NCI-H748 (cell line): Measurements from ENCODE around the gene SERPINA5.

Experiments used
- DNase-seq: peaks from one replicate; lab custom pipeline; 2025; ENCODE audit not compliant: unreplicated experiment; lab: John Stamatoyannopoulos, UW

Gene SERPINA5, protein sequence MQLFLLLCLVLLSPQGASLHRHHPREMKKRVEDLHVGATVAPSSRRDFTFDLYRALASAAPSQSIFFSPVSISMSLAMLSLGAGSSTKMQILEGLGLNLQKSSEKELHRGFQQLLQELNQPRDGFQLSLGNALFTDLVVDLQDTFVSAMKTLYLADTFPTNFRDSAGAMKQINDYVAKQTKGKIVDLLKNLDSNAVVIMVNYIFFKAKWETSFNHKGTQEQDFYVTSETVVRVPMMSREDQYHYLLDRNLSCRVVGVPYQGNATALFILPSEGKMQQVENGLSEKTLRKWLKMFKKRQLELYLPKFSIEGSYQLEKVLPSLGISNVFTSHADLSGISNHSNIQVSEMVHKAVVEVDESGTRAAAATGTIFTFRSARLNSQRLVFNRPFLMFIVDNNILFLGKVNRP

DNA sequence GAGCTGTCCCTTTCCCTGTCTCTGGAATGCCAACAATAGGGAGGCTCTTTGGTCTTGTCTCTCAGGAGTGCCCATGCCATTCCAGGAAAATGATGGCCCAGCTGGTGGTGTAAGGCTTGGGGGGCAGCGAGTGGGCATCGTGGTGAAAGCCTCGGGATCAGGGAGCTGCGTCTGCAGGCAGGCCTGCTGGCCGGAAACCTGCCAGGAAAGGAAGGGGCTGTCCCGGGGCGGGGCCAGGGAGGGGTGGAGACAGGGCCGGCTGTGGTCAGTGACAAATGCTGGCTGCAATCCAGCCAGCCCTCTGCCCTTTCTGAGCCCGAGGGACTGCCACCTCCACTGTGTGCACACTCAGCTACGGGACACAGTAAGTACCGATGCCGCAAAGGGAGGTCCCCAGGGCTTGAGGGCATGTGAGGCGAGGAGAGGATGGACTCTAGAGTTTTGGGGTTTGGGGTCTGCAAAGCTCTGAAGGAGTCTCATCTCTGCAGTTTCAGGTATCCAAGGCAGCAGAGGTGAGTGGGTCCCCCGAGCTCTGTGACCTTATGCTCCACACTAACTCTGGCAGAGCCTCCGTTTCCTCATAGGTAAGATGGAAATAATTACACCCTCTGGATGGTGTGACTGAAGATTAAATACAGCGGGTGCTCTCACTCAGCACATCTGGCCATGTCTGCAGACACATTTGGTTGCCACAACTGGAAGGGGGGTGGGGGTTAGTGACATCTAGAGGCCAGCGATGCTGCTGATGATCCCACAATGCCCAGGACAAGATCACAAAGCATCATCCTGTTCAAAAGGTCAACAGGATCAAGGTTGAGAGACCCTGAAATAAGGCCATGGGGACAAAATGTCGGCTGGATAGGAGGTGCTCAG lies at the start of gene SERPINA5:
TSS of gene SERPINA5 (plus strand) at position 300 of the 873 bp plus-strand sequence. CDS start 5,937 bp downstream, outside the sequence.
- peak; percentile 41 for DNase-seq

DNA sequence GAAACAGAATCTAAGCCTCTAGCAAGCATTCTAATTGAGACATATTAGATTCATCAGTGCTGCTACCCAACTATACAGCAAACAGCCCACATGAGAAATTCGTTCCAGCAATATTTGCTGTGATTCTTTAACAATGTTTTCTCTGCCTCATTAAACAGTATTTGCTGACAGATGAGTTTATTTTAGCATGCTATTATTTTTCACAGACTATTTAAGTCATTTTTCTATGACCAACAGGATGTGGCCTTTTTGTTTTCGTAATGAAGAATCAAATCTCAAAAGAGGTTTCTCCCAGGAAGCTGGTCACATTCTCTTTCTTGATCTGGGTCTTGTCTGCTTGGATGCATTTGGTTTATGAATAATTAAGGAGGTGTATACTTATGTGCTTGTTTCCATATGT lies 48.8 kb upstream of the SERPINA5 start:
- no peak for DNase-seq

DNA sequence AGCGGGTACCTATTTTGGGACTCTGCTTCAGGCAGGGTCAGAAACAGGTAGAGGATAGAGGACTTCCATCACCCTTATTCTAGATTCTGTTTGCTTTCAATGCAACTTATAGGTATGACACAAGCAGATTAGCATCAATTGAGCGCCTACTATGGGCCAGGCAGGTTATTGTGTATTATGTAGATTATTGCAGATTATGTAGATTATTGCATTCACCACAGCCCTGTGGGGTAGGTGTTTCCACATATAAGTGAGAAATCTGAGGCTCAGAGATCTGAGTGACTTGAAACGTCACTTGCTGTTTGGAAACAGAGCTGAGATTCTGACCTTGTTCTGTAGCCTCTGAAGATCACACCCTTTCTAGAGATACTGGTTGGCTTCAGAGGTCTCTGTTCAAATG lies 45.7 kb upstream of the SERPINA5 start:
- no peak for DNase-seq

DNA sequence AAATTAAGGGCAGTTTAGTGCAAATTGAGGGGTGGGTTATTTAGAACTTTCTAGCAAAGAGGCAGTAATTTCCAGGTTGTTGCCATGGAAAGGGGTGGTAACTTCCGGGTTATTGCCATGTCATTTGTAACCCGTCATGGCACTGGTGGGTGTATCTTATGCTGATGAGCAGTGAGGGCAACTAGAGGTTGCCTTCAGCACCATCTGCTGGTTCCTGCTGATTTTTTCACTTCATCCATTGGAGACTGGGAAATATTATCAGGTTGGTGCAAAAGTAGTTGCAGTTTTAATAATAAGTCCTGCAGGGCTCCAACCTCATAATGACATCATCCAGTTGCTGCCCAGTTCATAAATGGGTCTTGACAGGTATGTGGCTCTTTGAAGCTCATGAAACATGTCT lies 44.4 kb upstream of the SERPINA5 start:
- peak; percentile 51 for DNase-seq

DNA sequence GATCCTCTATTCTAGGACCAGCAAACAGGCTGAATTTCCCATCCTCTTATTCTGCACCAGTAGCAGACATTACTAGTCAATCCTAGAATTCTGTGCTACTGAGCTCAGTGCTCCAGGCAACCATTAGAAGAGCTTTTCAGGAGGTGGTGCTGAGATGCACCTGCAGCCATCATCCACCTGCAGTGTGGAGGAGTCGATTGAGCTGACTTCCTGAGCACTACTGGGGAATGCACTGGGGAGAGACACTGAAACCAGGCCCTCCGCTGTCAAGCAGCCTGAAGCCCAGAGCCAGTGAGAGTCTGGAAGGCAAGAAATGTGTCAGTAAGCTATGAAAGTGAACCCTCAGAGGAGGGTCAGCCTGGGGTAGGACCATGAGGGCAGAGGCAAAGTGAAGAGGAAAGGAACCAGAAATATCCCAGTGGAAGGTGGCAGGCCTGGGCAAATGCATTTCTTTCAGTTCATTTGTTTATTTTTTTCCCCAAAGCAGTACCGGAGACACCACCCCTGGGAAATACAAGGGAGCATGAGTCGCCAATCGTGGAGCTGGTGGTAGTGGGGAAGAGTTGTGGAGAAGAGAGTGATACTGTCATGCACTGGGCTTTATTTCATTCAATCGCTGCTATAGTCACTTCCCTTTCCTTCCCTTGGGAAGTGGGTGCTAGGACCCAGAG lies 43.0 kb upstream of the SERPINA5 start:
- DNase-seq = peak; percentile 37

DNA sequence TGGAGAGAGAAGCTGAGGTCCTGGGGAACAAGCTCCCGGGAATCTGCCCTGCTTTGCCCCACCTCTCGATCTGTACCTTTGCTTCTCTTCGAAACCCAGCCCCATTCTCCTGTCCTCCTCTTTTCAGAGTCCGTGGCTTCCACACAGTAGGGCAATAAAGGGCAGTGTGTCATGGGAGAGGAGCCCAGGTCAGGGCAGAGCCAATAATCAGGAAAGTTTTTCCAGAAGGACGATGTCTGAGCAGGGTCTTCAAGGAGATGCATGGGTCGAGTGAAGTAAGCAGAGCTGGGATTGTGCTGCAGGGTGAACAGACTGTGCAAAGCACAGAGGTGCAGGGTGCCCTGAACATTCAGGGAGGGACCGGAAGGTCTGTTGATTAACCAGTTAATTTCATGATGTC lies 42.0 kb upstream of the SERPINA5 start:
- no peak for DNase-seq

DNA sequence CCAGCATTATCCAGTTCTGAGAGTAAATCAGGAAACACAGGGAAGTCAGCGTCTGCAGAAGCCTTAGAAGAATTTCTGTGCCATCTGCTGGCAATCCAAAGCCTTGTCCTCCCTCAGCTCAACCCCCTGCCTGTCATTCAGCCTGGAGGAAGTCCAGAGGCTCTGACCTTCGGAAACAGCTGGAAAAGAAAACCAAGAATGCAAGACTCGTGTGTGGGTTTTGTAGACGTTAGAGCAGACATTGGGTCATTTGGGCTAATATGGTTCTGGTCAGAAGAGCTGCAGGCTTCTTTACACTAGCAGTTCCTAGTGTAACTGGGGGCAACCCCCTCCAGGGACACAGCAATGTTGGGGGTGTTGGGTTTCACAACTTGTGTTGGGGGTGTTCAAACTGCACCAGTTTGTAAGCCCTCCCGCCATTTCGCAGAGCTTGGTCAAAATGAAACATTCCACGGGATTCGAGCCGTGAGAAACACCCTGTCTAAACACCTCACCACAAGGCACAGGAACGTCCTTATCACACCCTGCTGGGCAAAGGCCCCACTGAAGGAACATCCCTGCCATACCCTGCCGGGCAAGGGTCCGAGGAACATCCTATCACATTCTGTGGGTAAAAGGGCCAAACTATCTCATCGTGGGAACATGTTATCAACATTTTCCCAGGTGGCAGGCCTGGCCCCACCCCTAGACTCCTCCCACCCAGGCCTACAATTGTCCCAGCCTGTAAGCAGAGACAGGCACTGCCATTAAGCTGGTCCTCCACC lies 41.0 kb upstream of the SERPINA5 start:
- no peak for DNase-seq

DNA sequence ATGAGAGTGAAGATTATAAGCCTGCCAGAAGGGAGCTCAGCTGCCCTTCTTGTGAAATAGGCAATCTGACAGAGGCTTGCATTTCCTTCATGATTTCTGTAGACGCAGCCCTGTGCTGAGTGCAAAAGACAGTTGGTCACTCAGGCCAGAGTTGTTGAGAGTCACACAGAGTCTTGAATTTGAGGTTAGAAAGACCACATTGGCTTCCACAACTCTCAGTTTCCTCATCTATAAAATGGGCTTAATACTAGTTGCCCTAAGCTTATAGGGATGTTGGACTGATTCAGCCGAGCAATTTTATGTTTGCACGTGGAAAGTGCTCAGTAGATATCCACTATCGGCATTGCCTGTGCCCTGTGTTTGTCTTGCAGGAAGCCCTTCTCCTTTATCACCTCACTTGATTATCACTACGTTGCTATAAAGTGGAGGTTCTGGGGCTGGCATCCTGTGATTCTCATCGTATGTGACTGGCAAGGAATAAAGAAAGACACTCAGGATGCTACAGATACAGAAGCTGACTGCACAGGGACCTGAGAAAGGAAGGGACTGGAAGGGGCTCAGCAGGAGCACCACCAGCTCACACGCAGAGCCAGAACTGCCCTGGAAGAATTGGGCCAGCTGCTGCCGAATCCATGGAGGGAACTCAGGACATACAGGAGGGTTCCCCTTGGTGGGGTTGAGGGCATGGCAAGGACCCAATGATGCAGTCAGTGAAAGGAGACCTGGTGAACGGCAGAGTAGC lies 39.8 kb upstream of the SERPINA5 start:
- no peak for DNase-seq

DNA sequence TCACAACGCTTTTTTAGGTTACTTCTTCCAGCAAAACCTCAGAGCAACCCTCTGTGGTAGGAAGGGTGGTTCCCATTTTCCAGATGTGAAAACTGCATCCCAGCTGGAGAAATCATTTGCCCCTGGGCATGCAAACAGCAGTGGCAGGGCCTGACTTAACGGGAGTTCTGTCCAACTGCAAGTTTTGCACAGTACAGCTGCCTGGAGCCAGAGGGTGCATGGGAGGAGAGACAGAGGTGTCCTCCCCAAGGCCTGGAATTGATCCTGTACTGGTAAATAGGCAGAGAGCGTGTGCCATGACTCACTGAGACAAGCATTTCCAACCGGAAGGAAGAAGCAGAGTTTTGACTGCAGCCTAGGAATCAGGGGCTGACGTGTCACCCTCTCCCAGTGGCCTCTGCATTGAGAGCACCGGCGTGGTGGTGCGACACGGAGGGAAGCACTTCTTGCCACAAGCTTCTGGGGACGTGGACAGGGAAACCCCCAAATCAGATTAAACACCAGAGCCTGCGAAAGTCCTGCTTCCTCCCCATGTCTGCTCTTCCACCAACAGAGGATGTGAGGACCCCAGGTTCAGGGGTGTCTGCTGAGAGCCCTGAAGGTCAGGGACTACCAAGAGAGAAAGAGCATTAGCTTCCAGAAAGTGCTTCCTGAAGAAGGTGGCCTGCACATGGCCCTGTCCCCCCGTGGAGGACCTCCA lies 39.0 kb upstream of the SERPINA5 start:
- no peak for DNase-seq

DNA sequence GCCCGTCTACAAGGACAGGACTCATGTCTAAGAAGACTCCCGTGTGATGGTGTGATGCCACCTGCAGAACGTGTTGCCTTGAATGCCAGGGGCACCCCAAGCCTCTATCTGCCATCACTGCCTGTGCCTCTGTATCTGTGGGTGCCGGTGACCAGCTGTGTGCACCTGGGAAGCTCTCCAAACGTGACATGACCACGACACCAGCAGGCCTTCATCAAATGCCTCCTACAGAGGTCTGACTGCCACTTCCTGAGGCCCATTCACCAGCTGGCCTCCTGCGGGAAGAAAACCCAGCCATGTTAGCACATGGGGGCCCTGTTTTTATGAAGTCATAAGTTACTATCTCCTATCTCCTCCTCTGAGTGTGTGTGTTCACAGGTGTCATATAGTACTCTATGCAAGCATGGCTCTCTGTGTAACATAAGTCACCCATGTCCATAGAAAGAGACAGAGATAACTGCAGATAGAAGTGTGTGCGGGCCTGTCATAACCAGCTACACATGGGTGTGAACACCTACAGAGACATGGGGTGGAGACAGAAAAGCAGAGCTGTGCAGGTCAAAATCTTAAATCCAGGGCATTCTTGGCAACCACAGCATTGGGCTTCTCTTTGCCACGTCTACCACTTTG lies 38.3 kb upstream of the SERPINA5 start:
- no peak for DNase-seq

DNA sequence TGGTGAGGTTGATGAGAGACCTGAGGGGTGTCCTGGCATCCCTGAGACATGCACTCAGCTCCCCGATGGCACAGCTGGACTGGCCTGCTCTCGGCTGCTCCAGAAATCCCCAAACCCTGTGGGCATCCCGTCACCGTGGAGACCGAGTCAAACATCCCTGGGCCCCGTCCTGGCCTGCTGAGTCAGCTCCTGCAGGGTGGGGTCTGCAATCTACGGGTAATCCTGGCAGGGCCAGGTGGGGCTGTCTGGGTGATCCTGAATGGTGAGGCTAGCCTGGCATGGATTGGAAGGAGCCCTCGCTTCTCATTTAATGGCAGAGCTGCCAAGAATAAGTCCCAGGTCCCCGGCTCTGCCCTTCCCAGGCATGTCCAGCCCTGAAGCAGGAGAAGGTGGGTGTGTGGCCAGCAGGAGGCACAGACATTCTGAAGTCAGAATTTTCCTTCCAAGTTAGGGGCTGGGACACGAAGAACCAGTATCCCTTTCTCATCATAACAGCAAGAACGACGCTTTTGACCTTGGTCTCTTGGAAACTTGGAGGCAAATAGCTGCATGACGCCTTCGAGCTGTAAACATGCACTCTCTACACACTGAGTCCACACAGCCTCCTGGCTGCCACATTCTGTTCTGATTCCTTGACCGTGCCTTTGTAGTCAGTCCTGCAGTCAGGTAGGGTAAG lies 37.6 kb upstream of the SERPINA5 start:
- no peak for DNase-seq

DNA sequence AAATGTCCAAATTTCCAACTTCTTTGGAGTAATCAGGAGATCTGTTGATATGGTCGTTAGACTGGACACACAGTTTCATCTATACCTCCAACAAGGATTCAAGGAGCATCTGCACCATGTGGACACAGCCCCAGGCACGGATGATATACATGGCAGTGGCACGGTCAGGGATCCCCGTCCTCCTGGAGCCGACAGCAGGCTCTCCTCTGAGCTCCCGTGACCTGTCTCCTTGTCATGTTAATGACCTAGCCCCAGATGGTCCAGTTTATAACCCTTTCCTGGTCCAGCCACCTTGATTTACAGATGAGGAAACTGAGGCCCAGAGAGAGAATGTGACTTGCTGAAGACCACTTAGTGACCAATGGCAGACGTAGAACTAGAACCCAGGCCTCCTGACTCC lies 36.5 kb upstream of the SERPINA5 start:
- no peak for DNase-seq

DNA sequence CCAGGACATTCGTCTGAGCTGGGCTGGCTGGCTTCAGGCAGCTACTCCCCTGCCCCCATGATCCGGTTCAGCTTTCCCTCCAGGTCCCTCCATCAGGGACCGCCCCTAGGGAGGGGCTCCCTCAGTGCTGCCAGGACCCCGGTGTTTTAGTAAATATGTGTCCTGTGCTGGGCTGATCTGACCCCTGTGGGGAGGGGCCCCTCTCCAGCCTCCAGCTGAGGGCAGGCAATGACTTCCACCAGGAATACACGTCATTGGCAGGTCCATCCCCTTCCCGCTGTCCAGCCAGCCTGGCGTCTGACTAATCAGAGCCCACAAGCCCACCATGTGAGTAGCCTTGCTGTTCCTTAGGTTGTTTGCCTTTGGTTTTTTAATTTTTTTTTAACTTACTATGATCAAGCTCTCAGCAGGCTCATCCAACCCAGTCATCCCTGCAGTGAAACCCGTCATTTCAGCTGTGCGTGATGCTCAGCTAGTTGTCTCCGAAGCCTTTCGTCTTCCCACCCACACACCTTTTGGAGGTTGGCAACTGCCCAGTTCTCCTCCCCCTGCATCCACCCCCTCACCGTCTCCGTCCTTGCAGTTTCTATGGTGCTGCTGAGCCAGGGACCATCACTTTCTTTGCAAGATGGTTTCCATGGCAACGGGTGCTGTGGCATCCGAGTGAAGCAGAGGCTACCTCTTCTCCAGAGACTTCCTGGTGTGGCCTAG lies 35.9 kb upstream of the SERPINA5 start:
- DNase-seq = peak; percentile 75

DNA sequence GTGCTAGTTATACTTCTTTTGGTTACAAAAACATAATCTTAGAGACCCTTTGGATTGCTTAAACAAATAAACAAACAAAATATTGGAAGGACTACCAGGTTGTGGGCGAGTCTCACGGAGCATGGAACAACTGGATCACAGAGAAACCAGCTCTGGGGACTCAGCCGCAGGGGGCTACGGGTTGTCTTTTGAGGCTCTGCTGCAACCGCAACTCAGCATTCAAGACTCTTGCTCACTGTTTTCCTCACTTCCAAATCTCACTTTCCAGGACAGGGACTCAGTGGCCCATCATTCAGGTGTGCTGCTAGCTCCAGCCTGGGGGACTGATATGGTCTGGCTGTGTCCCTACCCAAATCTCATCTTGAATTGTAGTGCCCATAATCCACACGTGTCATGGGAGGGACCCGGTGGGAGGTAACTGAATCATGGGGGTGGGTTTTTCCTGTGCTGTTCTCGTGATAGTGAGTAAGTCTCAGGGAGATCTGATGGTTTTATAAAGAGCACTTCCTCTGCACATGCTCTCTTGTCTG lies 34.0 kb upstream of the SERPINA5 start:
- no peak for DNase-seq

DNA sequence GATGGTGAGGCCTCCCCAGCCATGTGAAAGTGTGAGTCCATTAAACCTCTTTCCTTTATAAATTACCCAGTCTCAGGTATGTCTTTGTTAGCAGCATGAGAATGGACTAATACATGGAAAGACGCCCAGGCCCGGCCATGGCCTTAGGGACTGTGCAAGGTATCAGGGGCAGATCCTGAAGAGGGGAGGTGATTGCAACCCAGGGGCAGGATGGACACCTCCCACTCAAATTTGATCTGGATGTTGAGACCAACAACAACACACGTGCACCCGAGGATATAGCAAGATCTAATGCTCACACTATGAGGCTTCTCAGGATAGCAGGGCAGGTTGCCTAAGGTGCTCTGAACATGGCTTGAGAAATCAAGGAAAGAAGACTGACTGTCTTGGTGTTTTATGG lies 33.5 kb upstream of the SERPINA5 start:
- no peak for DNase-seq

DNA sequence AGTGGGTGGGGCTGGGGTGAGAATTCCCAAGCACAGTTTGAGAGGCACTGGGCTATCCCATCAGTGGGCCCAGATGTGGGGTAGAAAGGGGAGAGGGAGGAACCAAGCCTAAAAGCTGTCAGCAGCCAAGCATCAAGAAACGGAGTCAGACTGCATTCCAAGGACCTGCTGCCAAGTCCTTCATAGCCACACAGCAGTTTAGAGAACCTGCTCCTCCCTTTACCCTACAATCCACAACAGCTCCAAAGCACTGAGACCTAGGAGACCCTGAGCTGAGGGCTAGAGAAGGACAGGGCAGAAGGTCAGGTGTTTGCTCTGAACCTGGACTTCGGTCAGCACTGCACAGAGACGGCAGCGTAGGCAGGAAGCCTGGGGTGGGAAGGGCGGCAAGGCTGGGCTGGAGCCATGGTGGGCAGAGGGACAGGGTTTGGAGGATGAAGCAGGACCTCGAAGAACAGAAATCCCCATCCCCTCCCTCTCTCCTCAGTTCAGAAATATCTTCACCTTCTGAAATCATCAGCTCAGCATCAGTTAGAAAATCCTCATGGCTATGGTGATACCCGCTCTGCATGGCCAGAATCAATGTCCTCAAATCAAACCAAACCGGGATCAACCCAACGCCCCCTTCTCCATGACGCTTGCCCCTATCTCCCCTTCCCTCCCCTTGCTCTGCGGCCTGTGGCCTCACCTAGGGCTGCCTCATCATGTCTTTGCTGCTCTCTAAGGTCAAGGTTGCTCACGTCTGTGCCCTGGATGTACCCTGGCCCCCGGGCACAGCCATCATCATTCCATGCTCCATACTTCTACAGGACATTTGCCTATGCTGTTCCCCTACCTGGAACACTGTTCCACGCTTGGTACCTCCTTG lies 32.9 kb upstream of the SERPINA5 start:
- no peak for DNase-seq
